Endometrial microvascular endothelial cells (primary cell): ENCODE measurements around the gene CYP3A4. TPM values are rescaled to one million over a fixed set of nuclear protein-coding genes. Genes with fewer than 3 reads are reported as not detected.
"Not testable (repeated sequence)": the region's sequence is repeated elsewhere in the genome, so short reads cannot be mapped to it uniquely, and the experiment has no call there.

Experiments
- in situ Hi-C: cut with HindIII; loops from 2 replicates; pipeline ENCODE4 v1.10.0; 2017; ENCODE audit warnings: low sequenced_read_pairs, low pct_unique_long_range_greater_than_20kb; ENCODE audit errors: inconsistent ontology term
- total RNA-seq: library from RNA; depleted of rRNA; stranded (reverse); fragments of >200 nt; gene quantifications from one replicate; pipeline ENCODE4 v1.2.3, GENCODE V29; 2015; ENCODE audit errors: inconsistent ontology term

CYP3A4 gene
- total RNA-seq, result not detected

- in situ Hi-C loops, result no loop called here
These were observed at the start of gene CYP3A4 for GRCh38 chr7:99784007-99784406. CYP3A4 (minus strand) TSS chr7:99784184; CDS start chr7:99784081, 103 bp downstream.

GRCh38 chr7:99833289-99833877 is 49.4 kb upstream of the CYP3A4 start:
- in situ Hi-C loops, result no loop called here

GRCh38 chr7:99831595-99831994 is 47.6 kb upstream of the CYP3A4 start:
- in situ Hi-C loops, result no loop called here

GRCh38 chr7:99829524-99830160 is 45.7 kb upstream of the CYP3A4 start:
- in situ Hi-C loops, result no loop called here

- in situ Hi-C loops, result no loop called here
These were observed 44.8 kb upstream of the CYP3A4 start for GRCh38 chr7:99828811-99829210.

- in situ Hi-C loops, result no loop called here
These were observed 43.2 kb upstream of the CYP3A4 start for GRCh38 chr7:99827040-99827778.

- in situ Hi-C loops, result no loop called here
These were observed 41.9 kb upstream of the CYP3A4 start for GRCh38 chr7:99825873-99826272.

GRCh38 chr7:99825452-99825851 is 41.5 kb upstream of the CYP3A4 start:
- in situ Hi-C loops, result no loop called here

- in situ Hi-C loops, result no loop called here
These were observed 40.1 kb upstream of the CYP3A4 start for GRCh38 chr7:99824091-99824490.

- in situ Hi-C loops, result no loop called here
These were observed 39.0 kb upstream of the CYP3A4 start for GRCh38 chr7:99822731-99823718.

GRCh38 chr7:99820408-99821027 is 36.5 kb upstream of the CYP3A4 start:
- in situ Hi-C loops, result no loop called here

GRCh38 chr7:99808766-99809165 is 24.8 kb upstream of the CYP3A4 start:
- in situ Hi-C loops, result no loop called here

- in situ Hi-C loops, result no loop called here
These were observed 23.0 kb upstream of the CYP3A4 start for GRCh38 chr7:99806839-99807478.

GRCh38 chr7:99805641-99806040 is 21.7 kb upstream of the CYP3A4 start:
- in situ Hi-C loops, result no loop called here

GRCh38 chr7:99803118-99803517 is 19.1 kb upstream of the CYP3A4 start:
- in situ Hi-C loops, result not testable (repeated sequence)

GRCh38 chr7:99801407-99801806 is 17.4 kb upstream of the CYP3A4 start:
- in situ Hi-C loops, result not testable (repeated sequence)

- in situ Hi-C loops, result no loop called here
These were observed 15.0 kb upstream of the CYP3A4 start for GRCh38 chr7:99798972-99799371.

GRCh38 chr7:99795864-99796263 is 11.9 kb upstream of the CYP3A4 start:
- in situ Hi-C loops, result not testable (repeated sequence)
